Nephron (organoid): Measurements from ENCODE around the gene FOXP2.
"Not testable (repeated sequence)": the region's sequence is repeated elsewhere in the genome, so short reads cannot be mapped to it uniquely, and the experiment has no call there.

Experiments
- H3K27ac Mint-ChIP-seq, 3 experiments: 2 replicates each; pipeline ENCODE4 v1.8.0; 2020; ENCODE audit warnings: mixed read lengths in 3 of 3, mild to moderate bottlenecking in 2 of 3, moderate library complexity in 1 of 3
- H3K27me3 Mint-ChIP-seq: 2 replicates; pipeline ENCODE4 v1.8.0; 2021; ENCODE audit warnings: low read depth, mild to moderate bottlenecking, moderate library complexity, mixed read lengths
- H3K36me3 Mint-ChIP-seq: 2 replicates; pipeline ENCODE4 v1.8.0; 2020; ENCODE audit warnings: low read depth, mixed read lengths
- H3K4me1 Mint-ChIP-seq: 2 replicates; pipeline ENCODE4 v1.8.0; 2020; ENCODE audit warnings: mixed read lengths
- H3K4me3 Mint-ChIP-seq, 3 experiments: 2 replicates each; pipeline ENCODE4 v1.8.0; 2020; ENCODE audit warnings: mild to moderate bottlenecking in 3 of 3, mixed read lengths in 3 of 3, moderate library complexity in 2 of 3
- H3K9me3 Mint-ChIP-seq: 2 replicates; pipeline ENCODE4 v1.8.0; 2020; ENCODE audit warnings: mixed read lengths
- CTCF ChIP-seq, 3 experiments: fragments of 200-600 bp; sonication (generic); IDR thresholded peaks; one replicate each; pipeline ENCODE4 v1.5.0; 2021; ENCODE audit warnings: antibody characterized with exemption in 3 of 3; ENCODE audit not compliant: unreplicated experiment in 3 of 3

Gene FOXP2

DNA sequence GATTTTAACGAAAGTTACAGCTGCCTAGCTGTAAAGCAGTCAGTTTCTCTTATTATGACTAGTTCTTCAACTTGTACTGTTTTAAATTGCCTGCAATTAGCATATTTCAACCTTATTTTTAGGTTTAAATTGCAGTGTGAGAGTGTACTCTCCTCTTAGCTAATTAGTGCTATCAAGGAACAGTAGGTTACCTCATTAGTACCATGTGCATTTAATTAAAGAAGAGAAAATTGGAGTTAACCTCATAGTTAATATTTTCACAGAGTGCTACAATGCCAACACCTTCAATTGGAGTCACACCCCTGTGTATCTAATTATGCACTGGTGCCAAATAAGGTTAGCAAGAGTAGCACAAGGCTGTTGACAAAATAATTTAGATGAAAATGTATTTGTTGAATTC is 154.6 kb downstream of the FOXP2 start:
- H3K27me3 Mint-ChIP-seq: no peaks in the 10 kb centered on the region
- TF ChIP-seq CTCF (IDR thresholded peaks at IDR 0.05; ENCODE audit: unreplicated experiment in 3 of 3): no peak
- no peaks in the 10 kb centered on the region for H3K9me3 Mint-ChIP-seq
- H3K27ac Mint-ChIP-seq: no peak overlapping the region
- H3K36me3 Mint-ChIP-seq: no peaks in the 10 kb centered on the region
- H3K4me1 Mint-ChIP-seq: no peaks in the 10 kb centered on the region
- H3K4me3 Mint-ChIP-seq: no peak overlapping the region

- Mint-ChIP-seq H3K27me3 (no peaks in the 10 kb centered on the region), H3K4me3 (no peak overlapping the region), H3K36me3 (no peaks in the 10 kb centered on the region), H3K27ac (no peak overlapping the region), H3K4me1 (no peaks in the 10 kb centered on the region), H3K9me3 (no peaks in the 10 kb centered on the region)
- TF ChIP-seq CTCF (IDR thresholded peaks at IDR 0.05; ENCODE audit: unreplicated experiment in 3 of 3): no peak
These were observed 159.8 kb downstream of the FOXP2 start for GRCh38 chr7:114574384-114574783.

DNA sequence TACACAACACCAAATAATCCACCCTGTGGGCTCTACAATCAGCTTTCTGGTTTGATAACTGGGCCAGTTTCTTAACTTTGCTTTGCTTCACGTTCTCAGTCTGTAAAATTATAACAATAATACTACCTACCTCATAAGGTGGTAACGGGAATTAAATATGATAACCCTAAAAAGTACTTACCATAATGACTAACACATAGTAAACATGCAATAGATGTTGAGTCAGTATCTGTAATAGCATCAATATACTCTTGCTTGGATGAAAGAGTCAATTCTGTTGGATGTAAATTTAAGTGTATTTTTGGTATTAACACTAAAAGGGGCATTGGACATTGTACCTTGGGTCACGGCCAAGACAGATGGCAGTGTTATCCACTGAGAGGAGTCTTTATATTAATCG is 160.5 kb downstream of the FOXP2 start:
- Mint-ChIP-seq H3K27ac (no peak overlapping the region), H3K9me3 (no peaks in the 10 kb centered on the region), H3K4me1 (no peaks in the 10 kb centered on the region), H3K36me3 (no peaks in the 10 kb centered on the region), H3K4me3 (no peak overlapping the region), H3K27me3 (no peaks in the 10 kb centered on the region)
- TF ChIP-seq CTCF (IDR thresholded peaks at IDR 0.05; ENCODE audit: unreplicated experiment in 3 of 3): no peak

- not testable (repeated sequence) for H3K27me3 Mint-ChIP-seq, H3K36me3 Mint-ChIP-seq, H3K27ac Mint-ChIP-seq, H3K4me1 Mint-ChIP-seq, H3K4me3 Mint-ChIP-seq, H3K9me3 Mint-ChIP-seq
These were observed 166.3 kb downstream of the FOXP2 start for GRCh38 chr7:114580963-114581362.

DNA sequence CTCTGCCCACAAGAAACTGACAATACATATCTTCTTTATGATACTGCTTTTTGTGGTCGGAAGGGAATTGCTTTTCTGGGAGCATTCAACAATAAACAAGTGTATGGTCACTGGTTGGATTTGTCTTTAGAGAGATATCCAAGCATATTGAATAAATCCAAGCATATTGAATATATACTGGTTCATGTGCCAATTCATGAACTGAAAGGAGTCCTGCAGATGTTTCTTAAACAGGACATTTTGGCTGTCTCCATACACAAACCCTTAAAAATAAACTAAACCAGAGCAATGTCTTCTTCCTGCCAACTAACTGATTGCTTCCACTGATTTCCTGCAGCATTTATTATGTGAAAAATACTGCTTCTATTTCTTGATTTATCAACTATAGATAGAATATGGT is 173.9 kb downstream of the FOXP2 start:
- H3K4me3 Mint-ChIP-seq: no peak overlapping the region
- no peak overlapping the region for H3K27ac Mint-ChIP-seq
- no peaks in the 10 kb centered on the region for H3K4me1 Mint-ChIP-seq
- no peaks in the 10 kb centered on the region for H3K27me3 Mint-ChIP-seq
- no peak for TF ChIP-seq CTCF (IDR thresholded peaks at IDR 0.05; ENCODE audit: unreplicated experiment in 3 of 3)
- no peaks in the 10 kb centered on the region for H3K36me3 Mint-ChIP-seq
- no peaks in the 10 kb centered on the region for H3K9me3 Mint-ChIP-seq

GRCh38 chr7:114589436-114589835 is 174.8 kb downstream of the FOXP2 start:
- H3K27me3 Mint-ChIP-seq: no peaks in the 10 kb centered on the region
- no peak overlapping the region for H3K4me3 Mint-ChIP-seq
- no peaks in the 10 kb centered on the region for H3K4me1 Mint-ChIP-seq
- H3K9me3 Mint-ChIP-seq: no peaks in the 10 kb centered on the region
- TF ChIP-seq CTCF (IDR thresholded peaks at IDR 0.05; ENCODE audit: unreplicated experiment in 3 of 3): no peak
- no peaks in the 10 kb centered on the region for H3K36me3 Mint-ChIP-seq
- peak overlapping the region in 2 of 3 experiments; percentile 23 to 85 for H3K27ac Mint-ChIP-seq
